GM12878 (cell line): ENCODE results near the gene SYN1. TPM values are rescaled to one million over a fixed set of nuclear protein-coding genes. Genes with fewer than 3 reads are reported as not detected.

Source experiments
- ATAC-seq: fragments of 200-7000 bp; cut with Tn5 transposase; 3 replicates; pipeline ENCODE4 v1.9.1; 2020; ENCODE audit warnings: mild to moderate bottlenecking, moderate library complexity
- BruUV-seq: library from RNA; stranded (reverse); fragments of 400-500 nt; replicated peaks from 2 replicates; lab custom pipeline; 2021; lab: Mats Ljungman, UMichigan
- CTCF ChIA-PET: fragments of 300-600 bp; sonication (Branson Sonifier 250); formaldehyde crosslinking; extraction: SDS; loops from one replicate; lab custom pipeline; 2021; ENCODE audit warnings: inconsistent platforms; lab: Yijun Ruan, JAX
- POLR2A ChIA-PET: fragments of 350-600 bp; formaldehyde crosslinking; extraction: SDS; loops from one replicate; lab custom pipeline; 2021; ENCODE audit warnings: inconsistent platforms; lab: Charles Lee
- RAD21 ChIA-PET: fragments of 300-600 bp; sonication (Branson Sonifier 250); formaldehyde crosslinking; loops from one replicate; lab custom pipeline; 2023; ENCODE audit warnings: antibody characterized with exemption; ENCODE audit not compliant: unreplicated experiment; lab: Charles Lee
- SMC1A ChIA-PET: fragments of 300-600 bp; sonication (Branson Sonifier 250); formaldehyde crosslinking; loops from one replicate; lab custom pipeline; 2023; ENCODE audit not compliant: unreplicated experiment, uncharacterized antibody; lab: Charles Lee
- DNase-seq: peaks from one replicate; pipeline ENCODE4 v3.0.0-alpha.2; 2011; ENCODE audit warnings: low read depth, low spot score
- FAIRE-seq: peaks from 3 replicates; lab custom pipeline; 2011; peaks lifted over from hg19 to GRCh38; lab: Jason Lieb, UNC
- H2AFZ ChIP-seq: 2 replicates; pipeline ENCODE4 v1.6.0; 2011; ENCODE audit warnings: low read depth, low read length, control low read depth; ENCODE audit not compliant: control insufficient read depth
- H3K27ac ChIP-seq: 2 replicates; pipeline ENCODE4 v1.5.1; 2011; ENCODE audit warnings: control low read depth; ENCODE audit not compliant: control insufficient read depth, insufficient read depth
- H3K27me3 ChIP-seq, 2 experiments: replicated peaks in 1 of 2; 2 replicates each; pipeline versions ENCODE4 v1.6.0 to v1.6.1; 2011; ENCODE audit warnings: low read length in 1 of 2; ENCODE audit not compliant: control insufficient read depth in 2 of 2, insufficient read depth in 2 of 2
- H3K36me3 ChIP-seq, 2 experiments: 2 replicates each; pipeline ENCODE4 v1.5.1; 2011; ENCODE audit warnings: low read length in 1 of 2; ENCODE audit not compliant: control insufficient read depth in 2 of 2, insufficient read depth in 2 of 2
- H3K4me1 ChIP-seq: 2 replicates; pipeline ENCODE4 v1.6.1; 2011; ENCODE audit warnings: mild to moderate bottlenecking, low read length, moderate library complexity, mixed read lengths; ENCODE audit not compliant: control insufficient read depth, insufficient read depth
- H3K4me2 ChIP-seq: 2 replicates; pipeline ENCODE4 v1.6.0; 2011; ENCODE audit warnings: control low read depth; ENCODE audit not compliant: control insufficient read depth, insufficient read depth
- H3K4me3 ChIP-seq: fragments of 200-600 bp; sonication (generic); 2 replicates; pipeline ENCODE4 v1.5.1; 2016
- H3K79me2 ChIP-seq: 2 replicates; pipeline ENCODE4 v1.6.0; 2011; ENCODE audit warnings: low read length; ENCODE audit not compliant: control insufficient read depth, insufficient read depth
- H3K9ac ChIP-seq: 2 replicates; pipeline ENCODE4 v1.8.0; 2011; ENCODE audit warnings: low read length, control low read depth, mixed read lengths; ENCODE audit not compliant: control insufficient read depth, insufficient read depth
- H3K9me3 ChIP-seq: replicated peaks from 3 replicates; pipeline ENCODE4 v1.5.1; 2011; ENCODE audit warnings: mild to moderate bottlenecking, low read length; ENCODE audit not compliant: control insufficient read depth, insufficient read depth
- H4K20me1 ChIP-seq: 2 replicates; pipeline ENCODE4 v1.6.0; 2011; ENCODE audit not compliant: control insufficient read depth, insufficient read depth
- CREM ChIP-seq: IDR thresholded peaks from 2 replicates; pipeline ENCODE4 v1.6.1; 2014; ENCODE audit warnings: antibody characterized with exemption, low read depth
- RELB ChIP-seq: fragments of 450-650 bp; IDR thresholded peaks from 2 replicates; pipeline ENCODE4 v1.6.1; 2017; ENCODE audit warnings: low read depth, mild to moderate bottlenecking, moderate library complexity
- SUPT20H ChIP-seq: IDR thresholded peaks from 2 replicates; pipeline ENCODE4 v1.6.1; 2011; ENCODE audit warnings: low read depth, mild to moderate bottlenecking, low read length, moderate library complexity, borderline replicate concordance; ENCODE audit not compliant: control insufficient read depth
- WGBS: methylation state at CpG from one replicate; pipeline ENCODE4 v1.1.6; 2016; ENCODE audit warnings: low lambda C conversion rate; ENCODE audit not compliant: insufficient replicate concordance, insufficient coverage; ENCODE audit errors: missing lambda C conversion rate; 5-methylcytosine and 5-hydroxymethylcytosine counted together
- in situ Hi-C: fragments of 300-500 bp; cut with MboI; formaldehyde crosslinking; loops from 9 replicates; pipeline ENCODE4 v1.14.3; 2018; ENCODE audit warnings: mixed read lengths
- intact Hi-C: fragments of 100-400 bp; cut with micrococcal nuclease; formaldehyde crosslinking; loops from one replicate; pipeline ENCODE4 v1.14.2; 2022; ENCODE audit not compliant: unreplicated experiment
- polyA plus RNA-seq, 11 experiments: library from polyadenylated mRNA; depleted of rRNA in 4 of 11; unstranded in 6 of 11; stranded (reverse) in 5 of 11; fragments of >200 nt; fragmentation: Nextera tagmentation in 4 of 11; fragmentation: Illumina TruSeq in 1 of 11; extraction: Ambion mirVana in 4 of 11; extraction: Trizol in 1 of 11; gene quantifications; 1 replicate in 1 of 11; 2 replicates in 10 of 11; pipeline versions ENCODE4 v1.2.1 to v1.2.3, GENCODE V29; 2011 to 2016; ENCODE audit warnings: inconsistent platforms in 2 of 11, missing spikeins in 2 of 11, low read depth in 1 of 11
- total RNA-seq, 4 experiments: library from RNA; depleted of rRNA in 3 of 4; stranded (reverse); fragments of >200 nt in 3 of 4; fragmentation: Illumina TruSeq in 1 of 4; extraction: Trizol in 1 of 4; gene quantifications; 2 replicates each; pipeline versions ENCODE4 v1.2.1 to v1.2.3, GENCODE V29; 2013 to 2021

SYN1 gene
- total and polyA plus RNA-seq, 10 of the 15 experiments (the other 5 are each of a cell fraction or from before 2014, with no cell fraction given) = 0.09 to 0.57 (median 0.16) TPM; not detected in 3

- TF ChIP-seq RELB = no peak
Measured at GRCh38 chrX:47662144-47662657, 42.5 kb upstream of the SYN1 start (continued).

- no peak overlapping the region for H3K4me2 ChIP-seq
- H3K4me3 ChIP-seq = no peak overlapping the region
- no peak overlapping the region for H2AFZ ChIP-seq
- in situ Hi-C loops (no loop called here), intact Hi-C loops (no loop called here)
- no peaks in the 10 kb centered on the region for H3K4me1 ChIP-seq
- H3K36me3 ChIP-seq = peaks cover 2 to 4% of the 10 kb centered on the region in 2 experiments; a peak in 3 of 4 replicates
- DNase-seq (no peak), ATAC-seq (no peak), FAIRE-seq (no peak)
- H3K9ac ChIP-seq = no peak overlapping the region
- no peaks in the 10 kb centered on the region for H3K27me3 ChIP-seq
- RAD21 ChIA-PET = no interaction called here
- H3K79me2 ChIP-seq = peaks cover 11% of the 10 kb centered on the region
- no TSS peak for BruUV-seq
- H3K9me3 ChIP-seq = no peaks in the 10 kb centered on the region
- CTCF ChIA-PET = no interaction called here
- POLR2A ChIA-PET = no interaction called here
- TF ChIP-seq SUPT20H = no peak
- no peak for TF ChIP-seq CREM
- H3K27ac ChIP-seq = no peak overlapping the region
- H4K20me1 ChIP-seq = no peaks in the 10 kb centered on the region
- WGBS = 78% methylated on average over 7 of the region's 7 CpGs
- SMC1A ChIA-PET = no interaction called here
Measured at GRCh38 chrX:47661539-47661938, 41.9 kb upstream of the SYN1 start.
